Prostate gland (tissue), 2 donors: Measurements from ENCODE around the gene SHC4. TPM values are rescaled to one million over a fixed set of nuclear protein-coding genes. Genes with fewer than 3 reads are reported as not detected.

Source experiments
- DNase-seq: peaks from one replicate; pipeline ENCODE4 v3.0.0-alpha.2; 2019; ENCODE audit warnings: low spot score
- H3K27ac ChIP-seq, 2 donors: fragments of 200-600 bp; sonication (generic); 2 replicates each; pipeline ENCODE4 v1.5.1; 2017 to 2019
- H3K27me3 ChIP-seq: fragments of 200-600 bp; sonication (generic); replicated peaks from 2 replicates; pipeline ENCODE4 v1.5.1; 2019; ENCODE audit not compliant: insufficient read depth
- H3K36me3 ChIP-seq, 2 donors: fragments of 200-600 bp; sonication (generic); 1 replicate in 1 of 2; 2 replicates in 1 of 2; pipeline versions ENCODE4 v1.5.1 to v1.8.1; 2017 to 2019
- H3K4me1 ChIP-seq: fragments of 200-600 bp; sonication (generic); replicated peaks from 2 replicates; pipeline ENCODE4 v1.5.1; 2019
- H3K4me3 ChIP-seq, 2 donors: fragments of 200-600 bp; sonication (generic); 2 replicates each; pipeline ENCODE4 v1.5.1; 2017 to 2019
- H3K9me3 ChIP-seq: fragments of 200-600 bp; sonication (generic); 2 replicates; pipeline ENCODE4 v1.5.1; 2017
- POLR2A ChIP-seq: fragments of 450-650 bp; IDR thresholded peaks from one replicate; pipeline ENCODE4 v1.6.1; 2016; ENCODE audit warnings: antibody characterized with exemption, mild to moderate bottlenecking
- POLR2AphosphoS5 ChIP-seq: sonication (generic); formaldehyde crosslinking; IDR thresholded peaks from one replicate; pipeline ENCODE4 v1.6.1; 2017; ENCODE audit warnings: antibody characterized with exemption
- WGBS: methylation state at CpG from one replicate; pipeline ENCODE4 v1.1.5; 2018; 5-methylcytosine and 5-hydroxymethylcytosine counted together
- intact Hi-C: fragments of 100-400 bp; cut with DNase I; formaldehyde crosslinking; loops from one replicate; pipeline ENCODE4 v1.14.2; 2022
- small RNA-seq, 2 donors: library from RNA; depleted of rRNA; stranded (forward); fragments of <200 nt; gene quantifications; one replicate each; pipeline ENCODE3, GENCODE V24; 2016
- total RNA-seq, 2 donors: library from RNA; depleted of rRNA; stranded (reverse); fragments of >200 nt; gene quantifications; one replicate each; pipeline ENCODE4 v1.1.0, GENCODE V29; 2016
- TF ChIP-seq, protein P1 (sequence below), 4 experiments: fragments of 200-600 bp in 2 of 4; fragments of 450-650 bp in 2 of 4; sonication (generic) in 2 of 4; IDR thresholded peaks; 1 replicate in 3 of 4; 2 replicates in 1 of 4; pipeline ENCODE4 v1.5.1; 2016 to 2019; ENCODE audit warnings: antibody characterized with exemption in 4 of 4, mild to moderate bottlenecking in 2 of 4, moderate library complexity in 2 of 4

SHC4 gene
- total RNA-seq, 2 donors from 2014 or later, result 0.27 to 45.0 TPM

DNA sequence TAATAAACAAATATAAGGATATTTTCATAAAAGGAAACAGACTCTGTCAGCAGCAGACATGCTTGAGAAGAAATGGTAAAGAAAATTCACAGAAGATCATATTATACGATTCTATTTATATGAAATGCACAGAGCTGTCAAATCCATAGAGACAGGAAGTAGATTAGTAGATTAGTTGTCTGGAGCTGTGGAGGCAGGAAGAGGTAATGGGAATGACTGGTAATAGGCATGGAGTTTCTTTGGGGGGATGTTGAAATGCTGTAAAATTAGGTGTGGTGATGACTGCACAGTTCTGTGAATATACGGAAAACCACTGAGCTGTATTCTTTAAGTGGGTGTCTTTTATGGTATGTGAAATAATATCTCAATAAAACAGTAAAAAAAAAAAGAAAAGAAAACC is 188.2 kb downstream of the SHC4 start:
- 92% methylated on average over 2 of the region's 2 CpGs for WGBS
- H3K27me3 ChIP-seq, result no peaks in the 10 kb centered on the region
- no peaks in the 10 kb centered on the region for H3K36me3 ChIP-seq
- H3K27ac ChIP-seq, result no peak overlapping the region
- intact Hi-C loops, result no loop called here
- no peaks in the 10 kb centered on the region for H3K9me3 ChIP-seq
- no peak overlapping the region for H3K4me3 ChIP-seq
- TF ChIP-seq POLR2AphosphoS5 (no peak), POLR2A (no peak)
- TF ChIP-seq, protein P1, sequence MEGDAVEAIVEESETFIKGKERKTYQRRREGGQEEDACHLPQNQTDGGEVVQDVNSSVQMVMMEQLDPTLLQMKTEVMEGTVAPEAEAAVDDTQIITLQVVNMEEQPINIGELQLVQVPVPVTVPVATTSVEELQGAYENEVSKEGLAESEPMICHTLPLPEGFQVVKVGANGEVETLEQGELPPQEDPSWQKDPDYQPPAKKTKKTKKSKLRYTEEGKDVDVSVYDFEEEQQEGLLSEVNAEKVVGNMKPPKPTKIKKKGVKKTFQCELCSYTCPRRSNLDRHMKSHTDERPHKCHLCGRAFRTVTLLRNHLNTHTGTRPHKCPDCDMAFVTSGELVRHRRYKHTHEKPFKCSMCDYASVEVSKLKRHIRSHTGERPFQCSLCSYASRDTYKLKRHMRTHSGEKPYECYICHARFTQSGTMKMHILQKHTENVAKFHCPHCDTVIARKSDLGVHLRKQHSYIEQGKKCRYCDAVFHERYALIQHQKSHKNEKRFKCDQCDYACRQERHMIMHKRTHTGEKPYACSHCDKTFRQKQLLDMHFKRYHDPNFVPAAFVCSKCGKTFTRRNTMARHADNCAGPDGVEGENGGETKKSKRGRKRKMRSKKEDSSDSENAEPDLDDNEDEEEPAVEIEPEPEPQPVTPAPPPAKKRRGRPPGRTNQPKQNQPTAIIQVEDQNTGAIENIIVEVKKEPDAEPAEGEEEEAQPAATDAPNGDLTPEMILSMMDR (IDR thresholded peaks at IDR 0.05), result no peak
- no peaks in the 10 kb centered on the region for H3K4me1 ChIP-seq
- DNase-seq, result no peak

DNA sequence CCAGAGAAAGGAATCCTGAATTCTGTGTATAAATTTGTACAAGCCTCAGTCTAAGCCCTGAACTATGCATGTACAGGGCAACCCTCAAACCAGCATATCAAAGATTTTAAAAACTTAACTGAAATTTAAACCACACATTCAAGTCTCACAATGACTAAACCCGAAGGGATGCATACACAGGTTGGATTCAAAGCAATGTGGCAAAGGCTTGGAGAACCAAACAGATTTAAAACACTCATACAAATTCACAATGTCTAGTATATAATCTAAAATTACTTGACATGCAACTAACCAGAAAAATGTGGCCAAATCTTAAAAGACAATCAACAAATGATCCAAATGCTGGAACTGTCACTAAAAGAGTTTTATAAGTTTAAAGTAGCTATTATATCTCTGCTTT is 189.2 kb downstream of the SHC4 start:
- intact Hi-C loops, result no loop called here
- Histone ChIP-seq H3K9me3 (no peaks in the 10 kb centered on the region), H3K36me3 (no peaks in the 10 kb centered on the region), H3K27me3 (no peaks in the 10 kb centered on the region), H3K4me3 (no peak overlapping the region), H3K27ac (no peak overlapping the region), H3K4me1 (no peaks in the 10 kb centered on the region)
- 97% methylated on average over 1 of the region's 1 CpG for WGBS
- TF ChIP-seq POLR2A (no peak), POLR2AphosphoS5 (no peak)
- TF ChIP-seq, protein P1 (IDR thresholded peaks at IDR 0.05), result no peak
- DNase-seq, result no peak

Small RNA genes within 50 kb of the gene (small RNA-seq; reads per million reads assigned to genes)
- 0 reads per million in 2 donors for gene RF00019

Other genes with a start within 250 kb of the SHC4 start
- gene CEP152, start 152.8 kb downstream of the SHC4 start, total RNA-seq, result 1 to 10 TPM; 5.9 to 9.0 TPM
- 100 to 1,000 TPM; 199 to 226 TPM for gene EID1, start 85.8 kb downstream of the SHC4 start, total RNA-seq
- gene SECISBP2L, start 82.5 kb upstream of the SHC4 start, total RNA-seq, result 10 to 100 TPM; 39.6 to 46.4 TPM
- 10 to 100 TPM; 36.3 to 65.3 TPM for gene COPS2, start 191.7 kb upstream of the SHC4 start, total RNA-seq
- 10 to 100 TPM; 28.5 to 52.3 TPM for gene GALK2, start 206.3 kb upstream of the SHC4 start, total RNA-seq